Fibroblast of skin of left quadriceps (primary cell): ENCODE measurements around the gene NFIB.

ENCODE experiments used
- DNase-seq, 2 experiments: peaks; one replicate each; pipeline ENCODE4 v3.0.0-alpha.2; 2013; ENCODE audit warnings: low read depth in 2 of 2

NFIB gene

DNA sequence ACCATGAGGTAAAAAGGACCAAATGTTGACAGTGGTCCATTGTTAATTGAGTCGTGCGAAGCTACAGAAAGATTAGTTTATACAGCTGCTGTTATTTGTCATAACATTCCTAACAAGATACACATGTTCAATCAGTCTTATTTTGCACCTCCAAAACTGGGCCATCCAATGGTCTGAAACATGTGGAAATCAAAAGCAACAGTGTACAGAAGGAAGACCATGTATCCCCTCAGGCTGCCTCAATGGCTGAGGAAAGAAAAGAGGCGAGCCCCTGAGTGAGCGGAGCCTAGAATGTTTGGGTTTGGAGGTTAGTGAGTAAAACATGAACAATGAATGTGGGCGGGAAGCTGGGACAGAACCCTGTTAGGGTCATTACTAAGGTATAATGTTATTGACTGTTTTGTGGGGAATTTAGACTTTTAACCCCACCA lies 35.6 kb downstream of the NFIB start:
- no peak for DNase-seq

DNA sequence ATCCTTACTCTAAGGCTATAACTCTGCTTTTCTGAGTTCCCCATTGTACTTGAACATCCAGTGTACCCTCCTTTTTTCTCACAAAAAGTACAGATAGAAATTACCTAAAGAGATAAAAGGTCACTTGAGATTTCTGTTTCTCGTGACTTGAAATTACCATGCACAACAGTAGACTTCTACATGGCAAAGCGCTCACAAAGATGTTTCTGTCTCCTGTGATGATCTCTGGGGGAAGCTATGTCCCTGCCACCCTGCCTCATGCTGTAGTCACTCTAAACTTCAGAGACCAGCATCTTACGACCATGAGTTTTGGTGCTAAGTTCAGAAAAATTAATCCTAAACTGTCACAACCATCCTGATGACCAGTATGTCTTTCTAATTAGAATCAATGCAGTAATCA lies 36.2 kb downstream of the NFIB start:
- no peak for DNase-seq

- peak; percentile 80 to 84 for DNase-seq
These were observed 36.7 kb downstream of the NFIB start for GRCh38 chr9:14277244-14277643.

DNA sequence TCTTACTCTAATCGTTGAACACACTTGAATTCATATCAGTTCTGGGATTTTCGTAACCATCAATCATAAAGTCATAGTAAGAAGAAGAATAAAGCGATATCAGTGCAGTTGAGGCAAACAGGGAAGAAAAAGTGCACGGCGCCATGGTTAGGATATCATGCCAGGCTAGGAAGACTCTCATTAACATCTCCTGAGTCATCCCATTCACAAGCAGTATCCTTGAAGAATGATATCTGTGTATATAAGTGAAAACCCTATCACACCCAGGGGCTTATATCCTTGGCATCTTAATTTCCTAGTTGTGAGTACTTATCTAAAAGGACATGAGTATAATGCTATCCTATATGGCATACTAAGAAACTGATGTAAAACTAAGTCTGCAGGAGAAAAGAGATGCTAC lies 38.6 kb downstream of the NFIB start:
- DNase-seq = no peak

DNA sequence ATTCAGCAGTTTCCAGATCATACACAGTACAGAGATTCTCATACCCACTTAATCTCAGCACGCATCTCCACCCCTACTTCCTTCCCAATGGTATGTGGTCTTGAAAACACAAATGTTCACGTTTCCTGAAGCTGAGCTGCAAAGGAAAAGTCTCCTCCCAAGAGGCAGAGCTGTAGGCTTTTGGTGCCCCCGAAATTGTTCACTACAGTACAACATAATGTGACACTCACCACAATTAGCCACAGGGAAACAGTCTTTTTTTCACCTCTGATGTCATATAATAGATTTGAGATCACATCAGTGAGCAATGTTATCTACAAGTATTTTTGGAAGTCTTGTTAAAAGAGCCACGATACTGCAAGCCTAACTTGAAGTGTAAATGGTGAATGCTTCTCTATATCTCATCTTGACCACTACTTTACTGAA lies 40.2 kb downstream of the NFIB start:
- no peak for DNase-seq

DNA sequence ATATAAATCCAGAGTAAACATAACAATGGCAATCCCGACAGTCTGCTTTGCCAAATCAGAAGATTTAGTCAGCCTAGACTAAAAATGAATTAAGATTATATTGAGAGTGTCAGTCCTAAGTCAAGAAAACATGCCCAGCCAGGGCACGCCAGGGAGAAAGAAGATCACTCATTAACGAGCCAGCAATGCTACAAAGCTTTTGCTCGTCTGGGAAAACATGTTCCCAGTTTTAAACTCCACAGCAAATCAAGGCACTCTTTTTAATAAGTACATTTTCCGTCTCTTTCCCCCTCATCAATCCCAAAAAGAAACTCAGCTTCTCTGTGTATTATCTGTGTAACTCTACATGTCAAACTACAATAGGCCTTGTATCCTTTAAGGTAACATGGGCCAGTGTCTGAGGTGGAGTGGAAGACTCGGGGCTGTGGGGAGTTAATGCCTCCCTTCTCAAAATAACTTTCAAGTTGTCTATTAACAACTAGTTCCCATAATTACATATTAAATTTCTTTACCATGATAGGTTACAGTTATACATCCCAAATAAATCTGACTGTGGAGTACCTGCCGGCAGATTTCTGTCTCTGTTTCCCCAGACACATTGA lies 40.9 kb downstream of the NFIB start:
- DNase-seq = no peak

- peak; percentile 90 to 92 for DNase-seq
These were observed 42.8 kb downstream of the NFIB start for GRCh38 chr9:14271093-14271673.

GRCh38 chr9:14270358-14271092 lies 43.4 kb downstream of the NFIB start:
- peak; percentile 82 to 83 for DNase-seq

DNA sequence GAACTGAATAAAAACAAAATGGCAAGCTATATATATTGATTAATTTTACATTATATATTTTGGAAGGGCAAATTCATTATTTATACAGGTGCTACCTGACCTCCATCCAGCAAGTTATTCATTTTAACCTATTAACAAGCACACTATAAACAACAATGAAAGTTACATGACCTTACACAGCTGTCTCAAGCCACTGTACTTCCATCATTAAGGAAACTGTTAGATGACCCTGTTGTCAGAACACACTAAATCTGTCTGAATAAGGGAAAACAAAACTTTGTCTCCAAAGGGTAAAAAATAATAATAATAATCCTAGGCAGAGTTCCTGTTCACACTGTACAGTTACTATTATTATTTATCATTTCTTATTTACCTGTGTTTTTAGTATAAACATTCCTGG lies 44.0 kb downstream of the NFIB start:
- DNase-seq = no peak

GRCh38 chr9:14263707-14264483 lies 50.0 kb downstream of the NFIB start:
- no peak for DNase-seq

DNA sequence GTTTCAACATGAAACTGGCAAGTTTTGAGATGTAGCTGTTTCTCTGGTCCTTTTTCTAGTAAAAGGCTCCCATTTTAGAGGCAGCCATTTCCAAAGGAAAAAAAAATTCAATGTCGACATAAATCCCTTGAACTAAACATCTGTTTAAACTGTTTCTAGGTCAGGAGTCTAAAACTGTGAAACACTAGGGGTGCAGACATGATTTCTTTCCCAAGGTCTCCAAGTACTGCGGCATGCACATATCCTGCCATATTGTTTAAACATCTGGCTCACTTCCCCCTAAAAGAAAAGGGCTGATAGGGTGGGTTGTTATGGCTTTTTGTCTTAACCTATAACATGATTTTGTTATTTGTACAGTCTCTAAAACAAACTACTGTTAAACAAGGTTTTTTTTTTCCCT lies 51.1 kb downstream of the NFIB start:
- no peak for DNase-seq

DNA sequence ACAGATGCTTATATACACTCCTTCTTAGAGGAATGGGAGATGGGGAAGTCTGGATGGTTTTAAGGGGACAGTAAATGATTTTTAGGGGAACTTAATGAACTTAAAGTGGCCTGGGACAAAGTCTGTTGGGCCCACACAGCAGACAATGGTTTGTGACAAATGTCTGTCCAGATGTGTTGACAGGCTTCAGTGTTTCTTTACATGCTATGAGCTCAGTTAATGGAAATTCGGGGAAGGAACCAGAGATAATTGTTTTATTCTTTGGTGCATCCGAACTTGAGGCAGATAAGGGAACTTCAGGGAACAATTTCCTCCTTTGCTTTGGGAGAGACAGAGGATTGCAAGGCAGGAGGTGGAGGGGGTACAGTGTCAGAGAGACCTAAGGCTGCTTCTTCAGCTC lies 52.3 kb downstream of the NFIB start:
- DNase-seq = no peak

GRCh38 chr9:14260101-14260500 lies 53.8 kb downstream of the NFIB start:
- DNase-seq = no peak

DNA sequence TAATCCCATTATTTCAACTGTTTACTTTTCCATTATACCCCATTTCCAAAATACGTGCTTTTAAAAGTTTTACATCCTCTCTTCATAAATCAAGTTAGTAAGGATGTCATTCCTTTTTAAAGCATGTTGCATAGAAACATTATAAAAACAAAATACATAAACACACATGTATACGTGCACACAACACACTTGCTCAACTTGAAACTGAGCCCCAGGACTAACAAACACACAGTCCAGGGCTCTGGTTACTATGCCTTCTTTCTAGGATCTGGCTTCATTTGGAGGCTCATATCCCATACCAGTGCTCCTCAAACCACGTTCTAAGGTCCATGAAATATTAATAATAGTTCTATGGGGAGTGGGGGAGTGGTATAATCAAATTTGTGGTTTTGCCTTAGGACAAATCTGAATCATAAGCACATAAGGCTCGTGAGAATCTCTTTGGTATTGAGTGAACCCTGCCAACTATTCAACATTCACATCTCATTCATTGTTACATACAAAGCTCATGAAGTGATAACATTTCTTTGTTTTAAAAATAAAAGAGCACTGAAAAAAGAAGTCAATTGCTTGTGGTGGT lies 55.2 kb downstream of the NFIB start:
- no peak for DNase-seq

DNA sequence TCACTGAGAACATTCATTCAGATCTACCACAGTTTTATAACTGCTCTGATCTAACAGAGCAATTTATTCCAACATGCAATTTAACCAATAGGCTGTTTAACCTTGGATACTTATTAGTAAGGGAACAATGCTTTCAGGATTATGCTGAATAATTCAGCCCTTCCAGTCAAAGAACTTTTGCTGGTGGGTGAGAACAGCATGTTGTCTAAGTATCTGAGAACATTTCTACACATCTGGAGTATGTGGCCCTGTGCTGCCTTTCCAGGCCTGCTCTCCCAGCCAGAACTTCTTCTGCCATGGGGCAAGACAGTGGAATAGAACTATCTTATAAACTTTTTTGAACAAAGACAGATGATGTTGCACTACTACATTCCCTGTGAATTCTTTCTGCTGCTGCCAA lies 55.8 kb downstream of the NFIB start:
- DNase-seq = no peak

DNA sequence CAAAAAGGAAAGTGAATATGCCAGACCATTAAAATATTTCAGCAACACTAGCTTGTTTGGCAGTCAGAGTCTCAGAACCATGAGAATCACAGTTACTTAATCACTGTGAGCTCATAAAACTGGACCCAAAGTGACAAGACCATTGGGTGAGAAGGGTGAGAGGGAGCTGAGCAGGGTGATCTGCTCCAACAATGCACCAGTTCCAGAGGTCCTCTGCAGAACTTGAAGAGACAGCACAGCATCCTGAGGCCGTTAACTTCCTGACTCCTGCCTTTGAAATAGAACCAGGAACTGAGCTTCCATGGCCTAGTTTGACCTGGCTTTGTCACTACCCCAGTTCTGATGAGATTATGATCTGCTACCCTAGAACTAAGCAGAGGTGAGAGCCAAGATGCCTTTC lies 57.4 kb downstream of the NFIB start:
- no peak for DNase-seq

DNA sequence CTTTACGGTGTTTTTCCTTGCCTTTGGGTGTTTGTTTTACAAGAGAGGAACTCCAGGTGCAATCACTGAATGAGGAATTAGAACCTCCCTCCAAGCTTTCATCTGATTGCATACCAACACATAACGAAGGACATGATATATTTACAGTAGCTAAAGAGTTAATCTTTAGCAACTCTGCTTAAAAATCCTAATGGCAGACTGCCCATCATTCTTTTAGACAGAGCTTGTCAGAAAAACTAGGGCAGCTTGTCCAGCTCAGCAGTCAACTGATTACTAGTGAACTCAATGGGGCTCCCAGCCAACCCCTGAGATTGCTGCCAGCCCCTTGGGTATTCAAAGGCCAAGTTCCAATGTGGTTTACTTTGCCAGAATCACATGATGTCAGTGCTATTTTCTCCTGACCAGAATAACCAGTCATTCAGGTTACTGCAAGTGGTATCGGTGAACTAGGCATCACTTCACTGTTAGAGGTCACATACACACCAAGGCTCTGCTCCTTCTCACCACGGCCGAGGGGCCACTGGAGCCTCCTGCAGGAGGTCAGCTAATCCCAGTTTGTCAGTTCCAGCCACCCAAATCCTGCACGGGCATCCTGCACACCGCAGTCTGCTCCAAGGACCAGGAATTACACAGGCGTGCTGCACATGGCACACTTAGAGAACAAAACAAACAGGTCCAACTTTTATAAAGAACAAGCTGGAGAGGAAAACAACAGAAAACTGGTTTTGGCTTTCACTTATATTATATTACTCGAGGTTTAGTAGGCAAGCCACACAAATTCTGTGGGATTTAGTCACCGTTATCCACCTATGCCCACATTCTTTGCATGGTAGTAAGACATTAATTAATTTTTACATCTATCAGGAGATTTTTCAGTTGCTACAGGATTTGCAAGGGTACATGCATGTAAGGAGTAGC lies 62.5 kb downstream of the NFIB start:
- DNase-seq = peak; percentile 46 to 50

GRCh38 chr9:14250794-14251153 lies 63.2 kb downstream of the NFIB start:
- DNase-seq = no peak

GRCh38 chr9:14249527-14249926 lies 64.4 kb downstream of the NFIB start:
- no peak for DNase-seq

DNA sequence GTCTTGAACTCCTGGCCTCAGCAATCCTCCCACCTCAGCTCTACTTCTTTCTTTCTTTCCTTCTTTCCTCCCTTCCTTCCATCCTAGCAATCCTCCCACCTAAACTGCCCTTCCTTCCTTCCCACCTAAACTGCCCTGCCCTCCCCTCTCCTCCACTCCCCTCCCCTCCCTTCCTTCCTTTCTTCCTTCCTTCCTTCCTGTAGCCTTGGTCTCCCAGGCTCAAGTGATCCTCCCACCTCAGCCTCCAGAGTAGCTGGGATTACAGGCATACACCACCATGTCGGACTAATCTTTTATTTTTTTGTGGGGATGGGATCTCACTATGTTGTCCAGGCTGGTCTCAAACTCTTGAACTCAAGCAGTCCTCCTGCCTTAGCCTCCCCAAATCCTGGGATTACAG lies 65.8 kb downstream of the NFIB start:
- no peak for DNase-seq

- DNase-seq = no peak
These were observed 66.4 kb downstream of the NFIB start for GRCh38 chr9:14247577-14247976.
